Caco-2 (cell line): ENCODE data around the gene ATP8B1. TPM values are rescaled to one million over a fixed set of nuclear protein-coding genes. Genes with fewer than 3 reads are reported as not detected.

Experiments used
- BruUV-seq: library from RNA; stranded (reverse); fragments of 400-500 nt; replicated peaks from 2 replicates; lab custom pipeline; 2021; lab: Mats Ljungman, UMichigan
- CTCF ChIA-PET: fragments of 300-600 bp; sonication (Branson Sonifier 250); formaldehyde crosslinking; loops from one replicate; lab custom pipeline; 2022; ENCODE audit warnings: antibody characterized with exemption; lab: Charles Lee
- POLR2A ChIA-PET: fragments of 300-600 bp; sonication (Branson Sonifier 250); formaldehyde crosslinking; loops from one replicate; lab custom pipeline; 2022; ENCODE audit warnings: antibody characterized with exemption; lab: Charles Lee
- DNase-seq, 2 experiments: peaks; one replicate each; pipeline versions ENCODE4 v3.0.0 to v3.0.0-alpha.2; 2020 to 2022
- H3K27me3 ChIP-seq: replicated peaks from 2 replicates; pipeline ENCODE4 v1.6.0; 2011; ENCODE audit warnings: low read length; ENCODE audit not compliant: control insufficient read depth, insufficient read depth
- H3K36me3 ChIP-seq: 2 replicates; pipeline ENCODE4 v1.5.1; 2011; ENCODE audit warnings: low read length; ENCODE audit not compliant: control insufficient read depth, insufficient read depth
- H3K4me1 ChIP-seq: fragments of 250-450 bp; sonication (Bioruptor Pico); 2 replicates; pipeline ENCODE4 v1.5.1; 2020; ENCODE audit warnings: mild to moderate bottlenecking
- H3K4me3 ChIP-seq: 2 replicates; pipeline ENCODE4 v1.5.1; 2011; ENCODE audit warnings: low read depth, mild to moderate bottlenecking, control low read depth, low read length
- H3K9me3 ChIP-seq: fragments of 250-450 bp; sonication (Bioruptor Pico); 2 replicates; pipeline ENCODE4 v1.5.1; 2020; ENCODE audit warnings: mild to moderate bottlenecking, moderate library complexity
- H3K27ac Mint-ChIP-seq: one replicate; pipeline ENCODE4 v1.8.0; 2022; ENCODE audit warnings: mixed read lengths; ENCODE audit not compliant: unreplicated experiment
- H3K27me3 Mint-ChIP-seq: one replicate; pipeline ENCODE4 v1.8.0; 2022; ENCODE audit warnings: mixed read lengths; ENCODE audit not compliant: insufficient read depth, unreplicated experiment
- H3K36me3 Mint-ChIP-seq: one replicate; pipeline ENCODE4 v1.8.0; 2022; ENCODE audit warnings: mild to moderate bottlenecking, mixed read lengths; ENCODE audit not compliant: insufficient read depth, unreplicated experiment
- H3K4me1 Mint-ChIP-seq: one replicate; pipeline ENCODE4 v1.8.0; 2022; ENCODE audit warnings: low read depth, mixed read lengths; ENCODE audit not compliant: unreplicated experiment
- H3K4me3 Mint-ChIP-seq: one replicate; pipeline ENCODE4 v1.8.0; 2022; ENCODE audit warnings: mild to moderate bottlenecking, moderate library complexity, mixed read lengths; ENCODE audit not compliant: unreplicated experiment
- H3K9me3 Mint-ChIP-seq: one replicate; pipeline ENCODE4 v1.8.0; 2022; ENCODE audit warnings: mixed read lengths; ENCODE audit not compliant: unreplicated experiment
- intact Hi-C: fragments of 100-400 bp; cut with micrococcal nuclease; formaldehyde crosslinking; loops from one replicate; pipeline ENCODE4 v1.10.0; 2022; ENCODE audit not compliant: unreplicated experiment
- total RNA-seq: library from RNA; stranded (reverse); gene quantifications from 2 replicates; pipeline ENCODE4 v1.2.3, GENCODE V29; 2022
- TF ChIP-seq, protein P1 (sequence below), 2 experiments: fragments of 200-600 bp in 1 of 2; IDR thresholded peaks; 1 replicate in 1 of 2; 2 replicates in 1 of 2; pipeline versions ENCODE4 v1.5.1 to v1.8.0; 2011 to 2022; ENCODE audit warnings: antibody characterized with exemption in 1 of 2, control low read depth in 1 of 2, inconsistent platforms in 1 of 2, low read depth in 1 of 2, low read length in 1 of 2, mild to moderate bottlenecking in 1 of 2, moderate library complexity in 1 of 2; ENCODE audit not compliant: insufficient read depth in 1 of 2, severe bottlenecking in 1 of 2, unreplicated experiment in 1 of 2

Gene ATP8B1
- total RNA-seq, 1 experiment from 2014 or later: 31.6 TPM

DNA sequence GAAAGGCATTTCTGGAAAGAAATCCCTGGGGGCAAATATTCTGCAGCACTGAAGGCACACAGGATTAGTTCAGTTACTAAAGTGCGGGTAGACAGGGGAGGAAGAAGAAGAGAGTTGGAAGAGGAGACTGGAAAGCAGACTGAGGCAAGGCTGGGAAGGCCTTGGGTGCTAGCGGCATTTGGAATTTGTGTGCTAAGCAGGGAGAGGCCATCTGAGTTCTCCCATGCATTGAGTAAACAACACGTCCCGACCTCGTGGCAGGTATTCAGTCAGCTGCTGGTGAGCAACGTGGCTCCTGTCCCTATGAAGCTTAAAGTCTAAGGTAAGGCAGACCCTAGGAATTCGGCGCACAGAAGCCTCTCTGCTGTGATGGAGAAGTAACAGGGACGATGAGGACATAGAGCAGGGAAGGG lies 30.7 kb downstream of the ATP8B1 start:
- Histone ChIP-seq H3K4me1 (peaks cover 21% of the 10 kb centered on the region), H3K4me3 (no peak overlapping the region), H3K36me3 (no peaks in the 10 kb centered on the region), H3K27me3 (no peaks in the 10 kb centered on the region), H3K9me3 (no peaks in the 10 kb centered on the region)
- Mint-ChIP-seq H3K4me1 (peaks cover 21% of the 10 kb centered on the region), H3K27me3 (no peaks in the 10 kb centered on the region), H3K9me3 (no peaks in the 10 kb centered on the region), H3K36me3 (no peaks in the 10 kb centered on the region), H3K27ac (peak overlapping the region; percentile 91), H3K4me3 (no peak overlapping the region)
- DNase-seq: peak; percentile 42 to 50
- intact Hi-C loops: loop anchor here (2.0 kb wide), 1 partner anchor 60 kb away; no protein-coding TSS in a partner anchor
- TF ChIP-seq, protein P1, sequence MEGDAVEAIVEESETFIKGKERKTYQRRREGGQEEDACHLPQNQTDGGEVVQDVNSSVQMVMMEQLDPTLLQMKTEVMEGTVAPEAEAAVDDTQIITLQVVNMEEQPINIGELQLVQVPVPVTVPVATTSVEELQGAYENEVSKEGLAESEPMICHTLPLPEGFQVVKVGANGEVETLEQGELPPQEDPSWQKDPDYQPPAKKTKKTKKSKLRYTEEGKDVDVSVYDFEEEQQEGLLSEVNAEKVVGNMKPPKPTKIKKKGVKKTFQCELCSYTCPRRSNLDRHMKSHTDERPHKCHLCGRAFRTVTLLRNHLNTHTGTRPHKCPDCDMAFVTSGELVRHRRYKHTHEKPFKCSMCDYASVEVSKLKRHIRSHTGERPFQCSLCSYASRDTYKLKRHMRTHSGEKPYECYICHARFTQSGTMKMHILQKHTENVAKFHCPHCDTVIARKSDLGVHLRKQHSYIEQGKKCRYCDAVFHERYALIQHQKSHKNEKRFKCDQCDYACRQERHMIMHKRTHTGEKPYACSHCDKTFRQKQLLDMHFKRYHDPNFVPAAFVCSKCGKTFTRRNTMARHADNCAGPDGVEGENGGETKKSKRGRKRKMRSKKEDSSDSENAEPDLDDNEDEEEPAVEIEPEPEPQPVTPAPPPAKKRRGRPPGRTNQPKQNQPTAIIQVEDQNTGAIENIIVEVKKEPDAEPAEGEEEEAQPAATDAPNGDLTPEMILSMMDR (IDR thresholded peaks at IDR 0.05; ENCODE audit: insufficient read depth in 1 of 2, low read depth in 1 of 2, low read length in 1 of 2, severe bottlenecking in 1 of 2, unreplicated experiment in 1 of 2): no peak
- ChIA-PET CTCF (no interaction called here), POLR2A (interaction anchor here (1.6 kb wide), 1 partner anchor 31 kb away, joined by 6 read pairs; the partner anchor contains the start of gene ATP8B1)
- BruUV-seq: no TSS peak

DNA sequence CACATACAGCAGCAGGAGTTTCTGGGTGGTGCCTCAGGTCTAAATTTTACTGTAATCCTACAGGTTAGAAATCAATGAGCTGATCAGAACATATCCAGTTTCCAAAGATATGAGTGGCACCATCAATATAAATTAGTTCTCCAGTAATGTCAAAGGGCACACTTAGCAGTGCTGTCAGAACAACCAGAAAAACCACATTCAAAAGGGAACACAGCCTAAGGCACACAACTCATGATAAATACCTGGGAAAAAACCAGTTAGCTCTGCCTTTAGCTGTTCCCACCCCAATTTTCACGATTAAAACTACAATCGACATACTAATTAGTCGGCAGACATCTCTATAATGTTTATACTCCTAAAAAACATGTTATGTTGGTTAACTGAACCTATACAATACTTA lies 31.5 kb downstream of the ATP8B1 start:
- H3K27me3 Mint-ChIP-seq: no peaks in the 10 kb centered on the region
- no peaks in the 10 kb centered on the region for H3K9me3 Mint-ChIP-seq
- POLR2A ChIA-PET: interaction anchor here (0.6 to 1.6 kb wide), 3 partner anchors 26 to 80 kb away, joined by 3 to 6 read pairs (median 4); partner anchors contain the start of gene ATP8B1
- intact Hi-C loops: loop anchor here (2.0 kb wide), 1 partner anchor 59 kb away; no protein-coding TSS in a partner anchor
- H3K9me3 ChIP-seq: no peaks in the 10 kb centered on the region
- H3K27me3 ChIP-seq: no peaks in the 10 kb centered on the region
- no peaks in the 10 kb centered on the region for H3K36me3 ChIP-seq
- H3K4me1 ChIP-seq: peaks cover 21% of the 10 kb centered on the region
- H3K4me3 ChIP-seq: no peak overlapping the region
- H3K4me3 Mint-ChIP-seq: no peak overlapping the region
- peaks cover 21% of the 10 kb centered on the region for H3K4me1 Mint-ChIP-seq
- H3K27ac Mint-ChIP-seq: no peak overlapping the region
- H3K36me3 Mint-ChIP-seq: no peaks in the 10 kb centered on the region
- no TSS peak for BruUV-seq
- no peak for DNase-seq
- CTCF ChIA-PET: no interaction called here
- TF ChIP-seq, protein P1 (IDR thresholded peaks at IDR 0.05; ENCODE audit: insufficient read depth in 1 of 2, low read depth in 1 of 2, low read length in 1 of 2, severe bottlenecking in 1 of 2, unreplicated experiment in 1 of 2): no peak

DNA sequence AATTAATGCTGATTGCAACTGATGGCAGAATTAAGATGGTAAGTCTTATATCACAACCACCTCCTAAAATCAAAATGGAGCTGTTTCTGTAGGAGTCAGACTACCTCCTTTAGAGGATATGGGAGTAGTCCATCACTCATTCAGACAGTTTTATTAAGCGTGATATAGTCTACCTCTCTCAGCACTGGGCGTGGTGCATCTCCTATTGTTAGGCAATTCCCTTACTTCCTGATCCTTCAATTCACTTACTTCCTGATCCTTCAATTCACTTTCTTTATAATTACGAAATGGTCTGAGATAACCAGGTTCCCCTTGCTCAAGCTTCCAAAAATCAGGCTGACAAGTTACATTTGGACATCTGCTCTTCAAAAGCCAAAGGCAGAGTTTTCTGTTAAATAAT lies 31.9 kb downstream of the ATP8B1 start:
- Histone ChIP-seq H3K4me1 (peaks cover 21% of the 10 kb centered on the region), H3K36me3 (no peaks in the 10 kb centered on the region), H3K27me3 (no peaks in the 10 kb centered on the region), H3K4me3 (no peak overlapping the region), H3K9me3 (no peaks in the 10 kb centered on the region)
- TF ChIP-seq, protein P1 (IDR thresholded peaks at IDR 0.05; ENCODE audit: insufficient read depth in 1 of 2, low read depth in 1 of 2, low read length in 1 of 2, severe bottlenecking in 1 of 2, unreplicated experiment in 1 of 2): no peak
- DNase-seq: no peak
- ChIA-PET CTCF (no interaction called here), POLR2A (interaction anchor here (0.6 to 1.6 kb wide), 3 partner anchors 26 to 80 kb away, joined by 3 to 6 read pairs (median 4); partner anchors contain the start of gene ATP8B1)
- intact Hi-C loops: no loop called here
- Mint-ChIP-seq H3K36me3 (no peaks in the 10 kb centered on the region), H3K4me3 (no peak overlapping the region), H3K4me1 (peaks cover 21% of the 10 kb centered on the region), H3K27ac (no peak overlapping the region), H3K9me3 (no peaks in the 10 kb centered on the region), H3K27me3 (no peaks in the 10 kb centered on the region)
- BruUV-seq: no TSS peak
